NCI-H2196 (cell line): Measurements from ENCODE around the gene TRIM36.

ENCODE experiments used
- DNase-seq: peaks from one replicate; lab custom pipeline; 2025; ENCODE audit not compliant: unreplicated experiment; lab: John Stamatoyannopoulos, UW

Gene TRIM36

GRCh38 chr5:115168829-115169486 lies 750 bp downstream of the TRIM36 start:
- peak; percentile 24 for DNase-seq

- DNase-seq = no peak
Measured at GRCh38 chr5:115166744-115167393, 2.8 kb downstream of the TRIM36 start.

GRCh38 chr5:115165790-115166189 lies 3.9 kb downstream of the TRIM36 start:
- DNase-seq = no peak

GRCh38 chr5:115160975-115161475 lies 8.7 kb downstream of the TRIM36 start:
- DNase-seq = no peak

GRCh38 chr5:115151208-115151805 lies 18.4 kb downstream of the TRIM36 start:
- no peak for DNase-seq

GRCh38 chr5:115150512-115150911 lies 19.2 kb downstream of the TRIM36 start:
- DNase-seq = no peak

- no peak for DNase-seq
Measured at GRCh38 chr5:115147052-115147451, 22.7 kb downstream of the TRIM36 start.

GRCh38 chr5:115136294-115136693 lies 33.4 kb downstream of the TRIM36 start:
- no peak for DNase-seq

- no peak for DNase-seq
Measured at GRCh38 chr5:115132465-115132864, 37.2 kb downstream of the TRIM36 start.

- DNase-seq = no peak
Measured at GRCh38 chr5:115126303-115126702, 43.4 kb downstream of the TRIM36 start.

GRCh38 chr5:115124741-115125140 lies 45.0 kb downstream of the TRIM36 start:
- no peak for DNase-seq

GRCh38 chr5:115116001-115116400 lies 53.7 kb downstream of the TRIM36 start:
- DNase-seq = no peak

- DNase-seq = no peak
Measured at GRCh38 chr5:115109840-115110239, 59.9 kb downstream of the TRIM36 start.

- no peak for DNase-seq
Measured at GRCh38 chr5:115109356-115109755, 60.4 kb downstream of the TRIM36 start.

- no peak for DNase-seq
Measured at GRCh38 chr5:115100319-115100955, 69.3 kb downstream of the TRIM36 start.

- DNase-seq = peak; percentile 33
Measured at GRCh38 chr5:115098041-115098702, 71.5 kb downstream of the TRIM36 start.

GRCh38 chr5:115097236-115097635 lies 72.5 kb downstream of the TRIM36 start:
- DNase-seq = no peak

GRCh38 chr5:115096034-115096769 lies 73.5 kb downstream of the TRIM36 start:
- DNase-seq = no peak

- DNase-seq = no peak
Measured at GRCh38 chr5:115087951-115088350, 81.8 kb downstream of the TRIM36 start.

- no peak for DNase-seq
Measured at GRCh38 chr5:115086473-115086872, 83.2 kb downstream of the TRIM36 start.
